Measurements from ENCODE around the gene ZNF629.

The ZNF629 gene

GRCh38 chr16:30767767-30768465 lies 19.1 kb downstream of the ZNF629 start:
- DNase-seq = no peak

DNA sequence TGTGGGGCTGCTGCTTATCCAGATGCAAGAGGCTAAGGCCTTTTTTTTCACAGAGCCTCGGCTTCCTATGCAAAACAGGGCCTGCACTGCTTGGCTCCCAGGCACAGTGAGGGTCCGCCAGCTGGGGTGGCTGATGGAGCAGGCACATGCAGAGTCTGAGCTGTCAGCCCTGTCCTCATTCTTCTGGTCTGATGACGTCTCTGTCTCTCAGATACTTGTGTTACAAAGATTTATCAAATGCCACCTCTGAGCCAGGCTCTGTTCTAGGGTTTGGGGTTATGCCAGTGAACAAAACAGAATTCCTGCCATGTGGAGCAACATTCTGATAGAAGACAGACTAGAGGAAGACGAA lies 20.1 kb downstream of the ZNF629 start:
- no peak for DNase-seq

- no peak for DNase-seq
These were observed 20.6 kb downstream of the ZNF629 start for GRCh38 chr16:30766206-30766932.

GRCh38 chr16:30764816-30765465 lies 22.1 kb downstream of the ZNF629 start:
- no peak for DNase-seq

GRCh38 chr16:30764086-30764485 lies 22.9 kb downstream of the ZNF629 start:
- no peak for DNase-seq

GRCh38 chr16:30762991-30763725 lies 23.8 kb downstream of the ZNF629 start:
- no peak for DNase-seq

GRCh38 chr16:30761928-30762902 lies 24.8 kb downstream of the ZNF629 start, which contains the start of the genes CFAP119 and RNF40:
TSS of gene CFAP119 (minus strand) at chr16:30762062. CDS start at chr16:30761748, 314 bp downstream.
TSS of gene RNF40 (plus strand) at chr16:30762322. CDS start at chr16:30762546, 224 bp downstream.
- DNase-seq = peak; percentile 98

GRCh38 chr16:30761427-30761927 lies 25.5 kb downstream of the ZNF629 start:
- DNase-seq = no peak

- DNase-seq = no peak
These were observed 26.2 kb downstream of the ZNF629 start for GRCh38 chr16:30760577-30761426.

DNA sequence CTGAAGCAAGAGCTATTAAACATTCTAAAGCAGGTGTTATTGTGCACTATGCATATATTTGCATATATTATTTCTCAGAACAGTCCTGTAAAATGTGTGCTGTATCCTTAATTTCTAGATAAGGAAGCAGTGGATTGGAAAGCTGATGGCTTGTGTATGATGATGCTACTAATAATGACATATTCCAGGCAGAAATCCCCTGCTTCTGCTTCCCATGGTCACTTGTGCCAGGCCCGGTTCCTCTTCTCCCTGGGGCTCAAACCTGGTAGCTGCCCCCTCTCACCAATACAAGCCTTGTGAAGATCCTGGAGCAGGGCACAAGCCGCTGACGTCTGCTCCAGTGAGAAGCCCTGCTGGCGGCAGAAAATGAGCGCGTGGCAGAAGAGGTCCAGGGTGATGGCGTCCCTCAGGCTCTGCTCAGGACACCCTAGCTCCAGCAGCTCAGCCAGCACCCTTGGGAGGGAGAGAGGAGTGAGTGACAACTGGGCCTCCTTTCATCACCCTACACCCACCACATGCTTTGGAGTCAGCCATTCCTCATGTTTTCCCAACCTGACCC lies 26.9 kb downstream of the ZNF629 start:
- DNase-seq = no peak

DNA sequence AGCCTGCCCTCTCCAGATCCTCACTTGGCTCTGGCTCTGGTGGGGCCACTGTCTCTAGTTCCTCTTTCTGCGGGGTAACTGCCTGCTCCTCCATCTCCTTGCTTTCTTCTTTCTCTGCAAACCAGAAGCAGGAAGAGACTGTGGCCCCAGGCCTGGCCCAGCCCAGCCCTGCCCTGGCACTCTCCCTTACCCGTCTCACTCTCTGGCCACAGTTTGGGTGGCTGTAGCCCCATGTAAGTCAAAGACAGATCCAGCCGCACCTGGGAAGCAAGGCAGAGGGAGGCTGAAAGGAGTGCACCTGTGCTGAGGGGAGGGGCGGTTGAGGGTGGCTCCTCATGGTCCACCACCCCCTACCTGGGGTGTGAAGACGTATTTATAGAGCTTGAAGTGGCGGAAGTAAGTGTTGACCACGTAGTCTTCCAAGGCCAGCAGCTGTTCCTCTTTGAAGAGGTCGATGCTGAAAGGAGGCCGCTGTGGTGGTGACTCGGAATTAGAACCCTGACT lies 28.0 kb downstream of the ZNF629 start:
- no peak for DNase-seq

GRCh38 chr16:30757316-30757715 lies 29.7 kb downstream of the ZNF629 start:
- no peak for DNase-seq

- no peak for DNase-seq
These were observed 30.3 kb downstream of the ZNF629 start for GRCh38 chr16:30756781-30757100.

- DNase-seq = no peak
These were observed 30.8 kb downstream of the ZNF629 start for GRCh38 chr16:30755955-30756780.

- DNase-seq = no peak
These were observed 33.4 kb downstream of the ZNF629 start for GRCh38 chr16:30753596-30753995.

GRCh38 chr16:30750876-30751465 lies 36.0 kb downstream of the ZNF629 start:
- DNase-seq = no peak

GRCh38 chr16:30750201-30750600 lies 36.8 kb downstream of the ZNF629 start:
- DNase-seq = no peak

- DNase-seq = peak; percentile 20
These were observed 38.2 kb downstream of the ZNF629 start for GRCh38 chr16:30748634-30749445.
